NCI-H146 (cell line): Measurements from ENCODE around the gene P3H1.
"Not testable (repeated sequence)": the region's sequence is repeated elsewhere in the genome, so short reads cannot be mapped to it uniquely, and the experiment has no call there.

ENCODE experiments used
- DNase-seq: peaks from one replicate; lab custom pipeline; 2025; lab: John Stamatoyannopoulos, UW

P3H1 gene

GRCh38 chr1:42769811-42770210 is 3.0 kb upstream of the P3H1 start:
- no peak for DNase-seq

GRCh38 chr1:42768172-42768571 is 1.3 kb upstream of the P3H1 start:
- DNase-seq = no peak

GRCh38 chr1:42767510-42768000 is 727 bp upstream of the P3H1 start:
- DNase-seq = no peak

GRCh38 chr1:42765832-42766740 is 742 bp downstream of the P3H1 start:
- peak; percentile 57 for DNase-seq

GRCh38 chr1:42765269-42765668 is 1.6 kb downstream of the P3H1 start:
- no peak for DNase-seq

GRCh38 chr1:42762269-42762668 is 4.6 kb downstream of the P3H1 start:
- no peak for DNase-seq

- DNase-seq = no peak
These were observed 5.3 kb downstream of the P3H1 start for GRCh38 chr1:42761567-42761966.

GRCh38 chr1:42759114-42759513 is 7.7 kb downstream of the P3H1 start:
- no peak for DNase-seq

GRCh38 chr1:42758641-42759040 is 8.2 kb downstream of the P3H1 start:
- DNase-seq = no peak

- DNase-seq = no peak
These were observed 8.9 kb downstream of the P3H1 start for GRCh38 chr1:42757892-42758275.

- DNase-seq = peak; percentile 57
These were observed 9.6 kb downstream of the P3H1 start for GRCh38 chr1:42756956-42757891.

- no peak for DNase-seq
These were observed 13.8 kb downstream of the P3H1 start for GRCh38 chr1:42753070-42753469.

- no peak for DNase-seq
These were observed 14.5 kb downstream of the P3H1 start for GRCh38 chr1:42752284-42752683.

- DNase-seq = not testable (repeated sequence)
These were observed 15.2 kb downstream of the P3H1 start for GRCh38 chr1:42751511-42752070.

GRCh38 chr1:42750041-42750440 is 16.8 kb downstream of the P3H1 start:
- no peak for DNase-seq

- no peak for DNase-seq
These were observed 18.1 kb downstream of the P3H1 start for GRCh38 chr1:42748461-42749410.

GRCh38 chr1:42748021-42748420 is 18.8 kb downstream of the P3H1 start:
- DNase-seq = no peak

- DNase-seq = no peak
These were observed 19.7 kb downstream of the P3H1 start for GRCh38 chr1:42747125-42747524.

GRCh38 chr1:42746436-42747105 is 20.3 kb downstream of the P3H1 start:
- DNase-seq = no peak

GRCh38 chr1:42745851-42746250 is 21.0 kb downstream of the P3H1 start:
- no peak for DNase-seq

GRCh38 chr1:42744148-42744413 is 22.7 kb downstream of the P3H1 start:
- DNase-seq = no peak
